Mesenchymal stem cell (in vitro differentiated cells and primary cell): Measurements from ENCODE around the gene PARP4.
"Not testable (repeated sequence)": the region's sequence is repeated elsewhere in the genome, so short reads cannot be mapped to it uniquely, and the experiment has no call there.

ENCODE experiments used
- DNase-seq: peaks from one replicate; pipeline ENCODE4 v3.0.0-alpha.2; 2013
- H2AFZ ChIP-seq: one replicate; pipeline ENCODE4 v1.6.1; 2013; ENCODE audit warnings: low read depth, mild to moderate bottlenecking, control low read depth, inconsistent platforms, low read length, moderate library complexity
- H2AK5ac ChIP-seq: 2 replicates; pipeline ENCODE4 v1.6.1; 2013; ENCODE audit warnings: low read length, moderate library complexity, mild to moderate bottlenecking, inconsistent platforms; ENCODE audit not compliant: severe bottlenecking
- H2BK120ac ChIP-seq: one replicate; pipeline ENCODE4 v1.6.1; 2013; ENCODE audit warnings: low read depth, mild to moderate bottlenecking, inconsistent platforms, low read length, moderate library complexity
- H2BK12ac ChIP-seq, 2 experiments: one replicate each; pipeline ENCODE4 v1.6.1; 2013; ENCODE audit warnings: inconsistent platforms in 2 of 2, low read length in 2 of 2, mild to moderate bottlenecking in 2 of 2, moderate library complexity in 2 of 2, control low read depth in 1 of 2
- H2BK15ac ChIP-seq: one replicate; pipeline ENCODE4 v1.6.1; 2013; ENCODE audit warnings: mild to moderate bottlenecking, low read depth, inconsistent platforms; ENCODE audit not compliant: poor library complexity, severe bottlenecking
- H2BK5ac ChIP-seq: 2 replicates; pipeline ENCODE4 v1.6.1; 2013; ENCODE audit warnings: low read depth, mild to moderate bottlenecking, low read length, control low read depth, inconsistent platforms; ENCODE audit not compliant: poor library complexity, severe bottlenecking
- H3K14ac ChIP-seq, 2 experiments: one replicate each; pipeline ENCODE4 v1.6.1; 2013; ENCODE audit warnings: inconsistent platforms in 2 of 2, low read length in 2 of 2, control low read depth in 1 of 2, mild to moderate bottlenecking in 1 of 2, moderate library complexity in 1 of 2
- H3K18ac ChIP-seq, 2 experiments: one replicate each; pipeline ENCODE4 v1.6.1; 2013; ENCODE audit warnings: inconsistent platforms in 2 of 2, low read length in 2 of 2, control low read depth in 1 of 2, low read depth in 1 of 2, mild to moderate bottlenecking in 1 of 2
- H3K23ac ChIP-seq, 2 experiments: one replicate each; pipeline ENCODE4 v1.6.1; 2013; ENCODE audit warnings: inconsistent platforms in 2 of 2, low read length in 2 of 2, mild to moderate bottlenecking in 2 of 2, moderate library complexity in 2 of 2, control low read depth in 1 of 2
- H3K27ac ChIP-seq: 2 replicates; pipeline ENCODE4 v1.5.1; 2013; ENCODE audit warnings: mild to moderate bottlenecking, moderate library complexity, low read length, control low read depth, inconsistent platforms; ENCODE audit not compliant: poor library complexity, severe bottlenecking
- H3K27me3 ChIP-seq, 2 experiments: 2 replicates each; pipeline versions ENCODE4 v1.6.1 to v1.7.0; 2013; ENCODE audit warnings: low read length in 2 of 2, mild to moderate bottlenecking in 2 of 2, moderate library complexity in 2 of 2, control low read depth in 1 of 2, inconsistent platforms in 1 of 2; ENCODE audit not compliant: control insufficient read depth in 1 of 2, insufficient read depth in 1 of 2
- H3K36me3 ChIP-seq, 2 experiments: 2 replicates each; pipeline versions ENCODE4 v1.6.1 to v1.7.0; 2013; ENCODE audit warnings: low read length in 2 of 2, control low read depth in 1 of 2, inconsistent platforms in 1 of 2, low read depth in 1 of 2, mild to moderate bottlenecking in 1 of 2; ENCODE audit not compliant: insufficient read depth in 2 of 2, control insufficient read depth in 1 of 2
- H3K4ac ChIP-seq, 2 experiments: one replicate each; pipeline ENCODE4 v1.6.1; 2013; ENCODE audit warnings: inconsistent platforms in 2 of 2, low read length in 2 of 2, mild to moderate bottlenecking in 2 of 2, moderate library complexity in 2 of 2, control low read depth in 1 of 2, low read depth in 1 of 2
- H3K4me1 ChIP-seq: 2 replicates; pipeline ENCODE4 v1.6.1; 2013; ENCODE audit warnings: low read depth, low read length, control low read depth; ENCODE audit not compliant: control insufficient read depth, insufficient read depth
- H3K4me2 ChIP-seq: 2 replicates; pipeline ENCODE4 v1.6.1; 2013; ENCODE audit warnings: low read length, mild to moderate bottlenecking, inconsistent platforms; ENCODE audit not compliant: poor library complexity, severe bottlenecking
- H3K4me3 ChIP-seq, 2 experiments: 2 replicates each; pipeline versions ENCODE4 v1.5.1 to v1.7.0; 2013; ENCODE audit warnings: low read length in 2 of 2, mild to moderate bottlenecking in 2 of 2, control low read depth in 1 of 2, low read depth in 1 of 2; ENCODE audit not compliant: insufficient read depth in 1 of 2
- H3K79me1 ChIP-seq: replicated peaks from 2 replicates; pipeline ENCODE4 v1.6.1; 2013; ENCODE audit warnings: mild to moderate bottlenecking, control low read depth, low read length, inconsistent platforms; ENCODE audit not compliant: poor library complexity, severe bottlenecking
- H3K9ac ChIP-seq: 2 replicates; pipeline ENCODE4 v1.7.0; 2013; ENCODE audit warnings: mild to moderate bottlenecking, low read length, moderate library complexity
- H3K9me3 ChIP-seq: 2 replicates; pipeline ENCODE4 v1.7.0; 2013; ENCODE audit warnings: mild to moderate bottlenecking, low read length; ENCODE audit not compliant: control insufficient read depth
- H4K8ac ChIP-seq: one replicate; pipeline ENCODE4 v1.6.1; 2013; ENCODE audit warnings: inconsistent platforms, mild to moderate bottlenecking, low read length, moderate library complexity
- H4K91ac ChIP-seq: one replicate; pipeline ENCODE4 v1.6.1; 2013; ENCODE audit warnings: mild to moderate bottlenecking, low read length, inconsistent platforms
- WGBS: methylation state at CpG from one replicate; pipeline ENCODE4 v1.1.7; 2013; ENCODE audit warnings: mixed read lengths; 5-methylcytosine and 5-hydroxymethylcytosine counted together

The PARP4 gene

DNA sequence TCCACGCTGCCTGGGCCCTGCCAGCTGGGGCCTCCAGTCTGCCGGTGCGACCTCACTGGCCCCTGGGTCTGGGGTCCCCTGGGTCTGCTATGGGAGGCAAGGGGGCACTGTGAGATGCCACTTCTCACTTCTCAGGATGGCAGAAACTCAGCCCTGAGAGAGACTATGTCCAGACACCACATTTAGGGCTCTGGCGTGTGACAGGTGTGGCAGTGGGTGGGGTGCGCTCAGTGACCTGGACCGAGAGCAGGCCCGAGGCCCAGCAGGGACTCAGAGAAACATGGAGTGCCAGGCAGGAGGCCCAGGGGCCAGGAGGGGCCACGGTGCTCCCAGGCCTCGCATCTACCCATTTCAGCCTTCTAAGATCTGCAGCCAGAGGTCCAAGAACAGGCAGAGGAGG is 121.8 kb downstream of the PARP4 start:
- not testable (repeated sequence) for H3K4me2 ChIP-seq, H3K36me3 ChIP-seq, H2AK5ac ChIP-seq, DNase-seq, H3K9me3 ChIP-seq, H3K9ac ChIP-seq, H3K18ac ChIP-seq, H3K4me3 ChIP-seq, H3K23ac ChIP-seq, H3K14ac ChIP-seq, H2BK15ac ChIP-seq, H2BK12ac ChIP-seq, H3K27ac ChIP-seq, H3K79me1 ChIP-seq, H3K4me1 ChIP-seq, H2AFZ ChIP-seq, H4K8ac ChIP-seq, H4K91ac ChIP-seq, H2BK120ac ChIP-seq, H3K4ac ChIP-seq, H2BK5ac ChIP-seq
- H3K27me3 ChIP-seq: peaks cover 11 to 26% of the 10 kb centered on the region in 2 experiments
- 80% methylated on average over 5 of the region's 9 CpGs for WGBS

DNA sequence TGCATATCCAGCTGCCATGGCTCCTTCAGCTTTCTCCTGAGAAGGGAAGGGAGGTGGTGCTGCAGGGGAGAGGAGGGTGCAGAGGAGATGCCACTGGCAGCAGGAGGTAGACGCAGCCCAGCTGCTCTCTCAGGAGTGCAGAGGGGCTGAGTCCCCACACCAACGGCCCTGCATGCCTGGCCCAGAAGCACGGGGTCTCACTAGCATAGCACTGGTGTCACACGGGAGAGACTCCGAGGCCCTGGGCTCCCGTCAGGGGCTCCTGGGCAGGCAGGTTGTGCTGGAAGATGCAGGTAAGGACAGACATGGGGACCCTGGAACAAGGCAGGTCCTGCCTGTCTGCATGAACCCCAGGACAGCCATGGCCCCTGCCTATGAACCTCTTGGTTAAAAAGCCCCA is 123.1 kb downstream of the PARP4 start:
- Histone ChIP-seq H3K27me3 (peaks cover 11 to 26% of the 10 kb centered on the region in 2 experiments), H3K9ac (no peak overlapping the region), H3K4ac (no peak overlapping the region), H3K27ac (no peak overlapping the region), H2BK120ac (no peak overlapping the region), H2BK12ac (no peak overlapping the region), H2AK5ac (no peak overlapping the region), H3K23ac (no peak overlapping the region), H3K36me3 (no peaks in the 10 kb centered on the region), H4K91ac (no peak overlapping the region), H3K14ac (no peak overlapping the region), H3K9me3 (no peaks in the 10 kb centered on the region), H3K4me3 (no peak overlapping the region), H2AFZ (no peak overlapping the region), H2BK15ac (no peak overlapping the region), H3K4me1 (peaks cover 1% of the 10 kb centered on the region), H3K18ac (no peak overlapping the region), H3K79me1 (no peaks in the 10 kb centered on the region), H2BK5ac (no peak overlapping the region), H3K4me2 (no peak overlapping the region), H4K8ac (no peak overlapping the region)
- 74% methylated on average over 6 of the region's 6 CpGs for WGBS
- DNase-seq: no peak

DNA sequence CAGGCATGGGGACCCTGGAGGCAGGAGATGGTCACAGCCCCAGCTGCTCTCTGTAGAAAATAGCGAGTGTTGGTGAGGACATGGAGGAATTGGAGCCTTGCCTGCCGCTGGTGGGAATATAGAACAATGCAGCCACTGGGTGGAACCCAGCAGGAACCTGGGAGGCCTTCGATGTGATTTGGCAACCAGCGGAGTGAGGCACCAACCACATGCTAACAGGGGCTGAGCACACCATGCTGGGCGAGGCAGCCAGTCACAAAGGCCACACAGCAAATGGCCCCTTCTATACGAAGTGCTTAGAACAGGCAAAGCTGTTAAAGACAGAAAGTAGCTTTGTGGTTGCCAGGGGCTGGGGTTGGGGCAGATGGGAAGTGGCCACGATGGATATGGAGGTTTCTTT is 123.8 kb downstream of the PARP4 start:
- not testable (repeated sequence) for H2BK12ac ChIP-seq, H3K27ac ChIP-seq, H4K8ac ChIP-seq, H3K79me1 ChIP-seq, H3K4me3 ChIP-seq, H3K36me3 ChIP-seq, H3K9me3 ChIP-seq, H2AK5ac ChIP-seq, H2AFZ ChIP-seq, H3K18ac ChIP-seq, H2BK120ac ChIP-seq, H3K4ac ChIP-seq, H2BK15ac ChIP-seq, H3K23ac ChIP-seq, H3K9ac ChIP-seq, DNase-seq, H2BK5ac ChIP-seq, H3K4me1 ChIP-seq, H3K4me2 ChIP-seq, H3K14ac ChIP-seq, H4K91ac ChIP-seq
- 75% methylated on average over 6 of the region's 7 CpGs for WGBS
- H3K27me3 ChIP-seq: peaks cover 11 to 26% of the 10 kb centered on the region in 2 experiments

DNA sequence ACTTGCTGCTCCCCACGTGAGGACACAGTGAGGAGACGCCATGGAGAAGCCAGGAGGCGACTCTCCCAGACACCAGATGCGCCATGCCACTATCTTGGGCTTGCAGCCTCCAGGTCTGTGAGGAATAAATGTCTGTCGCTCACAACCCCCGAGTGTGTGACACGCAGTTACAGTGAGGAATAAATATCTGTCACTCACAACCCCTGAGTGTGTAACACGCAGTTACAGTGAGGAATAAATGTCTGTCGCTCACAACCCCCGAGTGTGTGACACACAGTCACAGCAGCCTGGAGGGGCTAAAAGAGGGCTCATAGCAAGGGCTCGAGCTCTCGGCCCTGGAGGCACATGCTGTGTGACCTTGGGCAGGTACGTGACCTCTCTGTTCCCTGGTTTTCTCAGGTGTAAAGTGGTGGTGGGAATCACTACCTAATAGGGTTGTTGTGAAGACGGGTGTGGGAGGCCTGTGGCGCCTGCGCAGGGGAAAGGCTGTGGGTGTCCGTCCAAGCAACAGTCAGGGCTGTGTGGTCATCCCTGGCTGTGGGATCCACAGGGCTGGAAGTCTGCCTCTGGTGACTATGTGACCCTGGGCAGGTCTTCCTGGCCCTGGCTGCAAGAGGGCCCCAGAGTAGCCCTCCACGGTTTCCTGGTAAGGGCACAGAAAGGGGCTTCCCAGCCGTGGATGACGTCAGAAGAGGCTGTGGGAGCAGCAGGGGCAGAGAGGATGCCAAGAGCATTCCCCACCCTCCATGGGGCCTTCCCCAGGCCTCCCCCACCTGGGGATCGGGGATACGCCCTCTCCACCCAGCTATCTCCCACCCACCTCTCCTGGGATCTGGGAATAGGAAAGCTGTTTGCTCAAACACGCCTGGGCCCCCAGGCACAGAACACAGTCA is 125.5 kb downstream of the PARP4 start:
- Histone ChIP-seq H4K8ac (no peak overlapping the region), H3K27me3 (peaks cover 11 to 26% of the 10 kb centered on the region in 2 experiments), H3K9ac (no peak overlapping the region), H2AK5ac (no peak overlapping the region), H2BK5ac (no peak overlapping the region), H2BK15ac (no peak overlapping the region), H3K14ac (no peak overlapping the region), H3K9me3 (no peaks in the 10 kb centered on the region), H3K4ac (no peak overlapping the region), H2BK120ac (no peak overlapping the region), H3K4me2 (no peak overlapping the region), H3K4me1 (peaks cover 1% of the 10 kb centered on the region), H2BK12ac (no peak overlapping the region), H3K79me1 (no peaks in the 10 kb centered on the region), H3K23ac (no peak overlapping the region), H3K27ac (no peak overlapping the region), H4K91ac (no peak overlapping the region), H3K36me3 (no peaks in the 10 kb centered on the region), H3K18ac (no peak overlapping the region), H3K4me3 (no peak overlapping the region), H2AFZ (no peak overlapping the region)
- WGBS: 83% methylated on average over 23 of the region's 23 CpGs
- DNase-seq: no peak
